ENCODE measurements around the gene TIFAB. TPM values are rescaled to one million over a fixed set of nuclear protein-coding genes. Genes with fewer than 3 reads are reported as not detected.

Gene TIFAB, protein sequence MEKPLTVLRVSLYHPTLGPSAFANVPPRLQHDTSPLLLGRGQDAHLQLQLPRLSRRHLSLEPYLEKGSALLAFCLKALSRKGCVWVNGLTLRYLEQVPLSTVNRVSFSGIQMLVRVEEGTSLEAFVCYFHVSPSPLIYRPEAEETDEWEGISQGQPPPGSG
- polyA plus RNA-seq: not detected in 2 replicates

DNA sequence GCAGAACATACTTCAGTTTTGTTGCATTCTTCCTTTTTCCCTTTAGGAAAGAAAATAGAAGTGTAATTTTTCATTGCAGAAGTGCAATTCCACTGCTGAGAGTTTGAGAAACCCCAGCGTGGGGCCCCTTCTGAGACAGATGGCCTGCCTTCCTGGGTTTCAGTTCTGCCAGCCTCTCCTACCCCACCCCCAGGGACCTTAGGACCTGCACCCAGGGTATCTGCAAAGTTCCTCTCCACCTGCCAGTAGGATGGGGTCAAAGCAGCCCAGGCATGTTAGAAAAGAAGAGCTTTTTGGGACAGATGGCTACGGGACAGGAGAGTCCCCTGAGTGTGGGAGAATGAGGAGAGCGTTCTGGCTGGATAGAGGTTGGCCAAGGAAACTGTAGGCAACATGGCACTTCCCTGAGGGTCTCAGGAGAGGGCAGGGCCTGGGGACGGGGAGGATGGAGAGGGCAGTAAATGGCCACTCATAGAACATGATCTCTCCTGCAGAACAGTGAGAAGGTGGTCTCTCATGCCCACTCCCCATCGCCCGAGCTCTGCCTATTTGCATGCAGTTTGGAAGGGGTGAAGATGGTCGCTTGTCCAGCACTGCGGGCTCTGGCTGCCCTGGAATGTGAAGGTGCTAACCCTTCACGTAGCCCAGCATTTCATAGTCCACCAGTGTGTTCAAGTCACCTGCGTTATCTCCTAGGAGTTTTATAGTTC, at the start of gene TIFAB:
Gene TIFAB (minus strand): TSS at position 31 of the 710 bp plus-strand sequence. CDS start 2,412 bp downstream, outside the sequence.

GRCh38 chr5:135447298-135447929, 4.7 kb downstream of the TIFAB start, which contains the start of gene DCANP1:
DCANP1 (minus strand) TSS chr5:135447348; CDS start chr5:135447108, 240 bp downstream.

DNA sequence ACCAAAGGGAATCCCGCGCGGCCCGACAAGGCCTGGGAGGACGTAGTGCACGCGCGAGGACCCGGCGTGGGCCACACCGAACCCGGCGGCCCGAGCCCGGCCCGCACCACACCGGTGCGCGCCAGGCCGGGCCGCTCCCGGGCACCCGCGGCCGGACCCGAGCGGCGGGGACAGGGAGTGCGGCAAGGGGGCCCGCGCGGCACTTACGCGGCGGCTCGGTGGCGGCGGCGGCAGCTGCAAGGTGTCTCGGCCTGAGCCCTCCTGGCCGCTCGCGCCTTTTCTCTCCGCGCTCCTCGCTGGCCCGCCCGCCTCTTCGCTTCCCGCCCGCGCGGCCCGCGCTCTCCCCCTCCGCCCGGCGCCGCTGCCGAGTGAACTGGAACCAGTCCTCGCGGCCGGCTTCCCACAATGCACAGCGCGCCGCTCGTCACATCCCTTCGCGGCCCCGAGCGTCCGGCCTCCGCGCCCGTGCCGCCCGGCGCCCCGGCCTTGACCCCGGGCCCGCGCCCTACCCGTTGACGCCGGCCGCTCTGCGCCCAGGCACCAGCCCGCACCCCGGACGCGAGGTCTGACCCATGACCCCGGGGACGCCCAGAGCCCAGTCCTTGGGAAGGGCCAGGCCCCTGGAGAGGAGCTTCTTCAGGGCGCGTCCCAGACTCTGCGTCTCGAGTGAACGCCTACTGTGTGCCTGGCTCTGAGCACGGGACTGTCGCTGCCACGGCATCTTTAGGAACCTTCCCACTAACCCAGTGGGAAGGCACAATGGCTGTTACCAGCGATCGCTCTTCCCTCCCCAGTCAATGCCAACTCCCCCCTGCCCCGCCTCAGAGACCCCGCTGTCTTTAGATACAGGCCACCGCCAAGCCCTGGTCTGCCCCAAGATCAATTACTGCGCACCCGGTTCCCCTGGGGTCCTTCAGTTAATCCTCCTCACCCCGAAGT, 53.0 kb downstream of the TIFAB start, which contains the start of gene MACROH2A1:
Gene MACROH2A1 (minus strand): TSS at position 377 of the 939 bp plus-strand sequence. CDS start 10,138 bp downstream, outside the sequence.

Other genes with a start within 250 kb of the TIFAB start
- gene MACROH2A1, start 53.1 kb downstream of the TIFAB start, polyA plus RNA-seq: 73.0 and 84.5 TPM in 2 replicates
- not detected in 2 replicates for gene DCANP1, start 5.0 kb downstream of the TIFAB start, polyA plus RNA-seq
- not detected in 2 replicates for gene NEUROG1, start 83.6 kb upstream of the TIFAB start, polyA plus RNA-seq
- gene CXCL14, start 126.6 kb upstream of the TIFAB start, polyA plus RNA-seq: 0.27 and 0.39 TPM in 2 replicates

Data from Purkinje cell (primary cell).